ENCODE measurements around the gene ANKRD13D. TPM values are rescaled to one million over a fixed set of nuclear protein-coding genes. Genes with fewer than 3 reads are reported as not detected.

ANKRD13D gene
- 100 to 1,000 TPM; 135 to 194 TPM for total RNA-seq

GRCh38 chr11:67289226-67289650, at the start of gene ANKRD13D:
Gene ANKRD13D, plus strand, starts transcription at chr11:67289303. Its CDS starts 158 bp downstream, at chr11:67289461.
- POLR2A ChIA-PET, result interaction anchor here (2.5 kb wide), 1 partner anchor 21 kb away, joined by 10 read pairs; no protein-coding TSS in a partner anchor
- H3K36me3 Mint-ChIP-seq (ENCODE audit: low read depth), result peaks cover 60% of the 10 kb centered on the region
- CTCF ChIA-PET, result interaction anchor here (0.7 to 6.1 kb wide), 11 partner anchors 9 to 46 kb away, joined by 3 to 41 read pairs (median 7); partner anchors contain the start of gene SSH3
- H3K27ac Mint-ChIP-seq, result peak within 1 kb of the TSS; percentile 98
- peaks cover 71% of the 10 kb centered on the region for H3K4me1 Mint-ChIP-seq
- DNase-seq, result no peak
- peak within 1 kb of the TSS; percentile 92 for H3K4me3 Mint-ChIP-seq
- H3K27me3 Mint-ChIP-seq, result no peaks in the 10 kb centered on the region
- H3K9me3 Mint-ChIP-seq, result no peaks in the 10 kb centered on the region

GRCh38 chr11:67239783-67240575, 49.1 kb upstream of the ANKRD13D start:
- H3K27me3 Mint-ChIP-seq, result no peaks in the 10 kb centered on the region
- peak; percentile 98 for DNase-seq
- H3K4me3 Mint-ChIP-seq, result peak overlapping the region; percentile 99
- H3K4me1 Mint-ChIP-seq, result peaks cover 55% of the 10 kb centered on the region
- ChIA-PET CTCF (interaction anchor here (0.6 to 2.7 kb wide), 8 partner anchors 22 to 851 kb away, joined by 3 to 12 read pairs (median 3); no protein-coding TSS in a partner anchor), POLR2A (interaction anchor here (0.6 to 1.4 kb wide), 2 partner anchors 22 to 132 kb away, joined by 4 to 7 read pairs; no protein-coding TSS in a partner anchor)
- H3K36me3 Mint-ChIP-seq (ENCODE audit: low read depth), result peaks cover 45% of the 10 kb centered on the region
- peak overlapping the region; percentile 99 for H3K27ac Mint-ChIP-seq
- no peaks in the 10 kb centered on the region for H3K9me3 Mint-ChIP-seq

- POLR2A ChIA-PET, result interaction anchor here (0.6 to 1.4 kb wide), 2 partner anchors 17 to 21 kb away, joined by 4 to 7 read pairs; no protein-coding TSS in a partner anchor
- peak overlapping the region; percentile 99 for H3K27ac Mint-ChIP-seq
- peak; percentile 84 for DNase-seq
- H3K9me3 Mint-ChIP-seq, result no peaks in the 10 kb centered on the region
- peaks cover 54% of the 10 kb centered on the region for H3K4me1 Mint-ChIP-seq
- H3K27me3 Mint-ChIP-seq, result no peaks in the 10 kb centered on the region
- peaks cover 50% of the 10 kb centered on the region for H3K36me3 Mint-ChIP-seq (ENCODE audit: low read depth)
- CTCF ChIA-PET, result interaction anchor here (0.6 to 1.8 kb wide), 5 partner anchors 47 to 309 kb away, joined by 3 to 6 read pairs (median 3); no protein-coding TSS in a partner anchor
- peak overlapping the region; percentile 99 for H3K4me3 Mint-ChIP-seq
Observed at GRCh38 chr11:67240576-67241389, 48.3 kb upstream of the ANKRD13D start.

- CTCF ChIA-PET, result interaction anchor here (1.5 kb wide), 1 partner anchor 46 kb away, joined by 4 read pairs; the partner anchor contains the start of gene ANKRD13D
- peaks cover 53% of the 10 kb centered on the region for H3K4me1 Mint-ChIP-seq
Observed at GRCh38 chr11:67242548-67242947, 46.6 kb upstream of the ANKRD13D start.

GRCh38 chr11:67243051-67243450, 46.1 kb upstream of the ANKRD13D start:
- CTCF ChIA-PET, result interaction anchor here (1.5 kb wide), 1 partner anchor 46 kb away, joined by 4 read pairs; the partner anchor contains the start of gene ANKRD13D
- POLR2A ChIA-PET, result no interaction called here
- peaks cover 60% of the 10 kb centered on the region for H3K36me3 Mint-ChIP-seq (ENCODE audit: low read depth)
- no peak overlapping the region for H3K27ac Mint-ChIP-seq
- no peaks in the 10 kb centered on the region for H3K27me3 Mint-ChIP-seq
- H3K4me1 Mint-ChIP-seq, result peaks cover 56% of the 10 kb centered on the region
- DNase-seq, result no peak
- H3K9me3 Mint-ChIP-seq, result no peaks in the 10 kb centered on the region
- H3K4me3 Mint-ChIP-seq, result peak overlapping the region; percentile 99

More at GRCh38 chr11:67242548-67242947, 46.6 kb upstream of the ANKRD13D start:
- POLR2A ChIA-PET, result no interaction called here
- Mint-ChIP-seq H3K4me3 (peak overlapping the region; percentile 99), H3K27me3 (no peaks in the 10 kb centered on the region), H3K36me3 (ENCODE audit: low read depth) (peaks cover 55% of the 10 kb centered on the region), H3K27ac (peak overlapping the region; percentile 72), H3K9me3 (no peaks in the 10 kb centered on the region)
- no peak for DNase-seq

GRCh38 chr11:67245046-67245445, 44.1 kb upstream of the ANKRD13D start:
- CTCF ChIA-PET, result interaction anchor here (0.7 to 2.2 kb wide), 4 partner anchors 12 to 214 kb away, joined by 3 to 7 read pairs (median 4); no protein-coding TSS in a partner anchor
- H3K4me3 Mint-ChIP-seq, result no peak overlapping the region
- no peak overlapping the region for H3K27ac Mint-ChIP-seq

GRCh38 chr11:67247946-67248550, 41.1 kb upstream of the ANKRD13D start:
- no peak overlapping the region for H3K4me3 Mint-ChIP-seq
- no peak overlapping the region for H3K27ac Mint-ChIP-seq
- ChIA-PET CTCF (interaction anchor here (1.2 kb wide), 1 partner anchor 15 kb away, joined by 5 read pairs; no protein-coding TSS in a partner anchor), POLR2A (no interaction called here)
- H3K36me3 Mint-ChIP-seq (ENCODE audit: low read depth), result peaks cover 72% of the 10 kb centered on the region
- no peaks in the 10 kb centered on the region for H3K27me3 Mint-ChIP-seq
- no peaks in the 10 kb centered on the region for H3K9me3 Mint-ChIP-seq
- H3K4me1 Mint-ChIP-seq, result peaks cover 39% of the 10 kb centered on the region
- no peak for DNase-seq

More at GRCh38 chr11:67245046-67245445, 44.1 kb upstream of the ANKRD13D start:
- H3K36me3 Mint-ChIP-seq (ENCODE audit: low read depth), result peaks cover 78% of the 10 kb centered on the region
- H3K9me3 Mint-ChIP-seq, result no peaks in the 10 kb centered on the region
- DNase-seq, result no peak
- H3K4me1 Mint-ChIP-seq, result peaks cover 39% of the 10 kb centered on the region
- no peaks in the 10 kb centered on the region for H3K27me3 Mint-ChIP-seq
- POLR2A ChIA-PET, result no interaction called here

- Mint-ChIP-seq H3K4me3 (no peak overlapping the region), H3K27ac (peak overlapping the region; percentile 10), H3K27me3 (no peaks in the 10 kb centered on the region), H3K9me3 (no peaks in the 10 kb centered on the region), H3K36me3 (ENCODE audit: low read depth) (peaks cover 76% of the 10 kb centered on the region), H3K4me1 (peaks cover 42% of the 10 kb centered on the region)
- ChIA-PET POLR2A (no interaction called here), CTCF (no interaction called here)
- no peak for DNase-seq
Observed at GRCh38 chr11:67248653-67249052, 40.5 kb upstream of the ANKRD13D start.

GRCh38 chr11:67250059-67251043, 38.8 kb upstream of the ANKRD13D start:
- no peaks in the 10 kb centered on the region for H3K27me3 Mint-ChIP-seq
- ChIA-PET CTCF (interaction anchor here (0.6 to 3.5 kb wide), 6 partner anchors 13 to 132 kb away, joined by 3 to 32 read pairs (median 4); no protein-coding TSS in a partner anchor), POLR2A (no interaction called here)
- no peaks in the 10 kb centered on the region for H3K9me3 Mint-ChIP-seq
- peaks cover 45% of the 10 kb centered on the region for H3K4me1 Mint-ChIP-seq
- no peak for DNase-seq
- no peak overlapping the region for H3K4me3 Mint-ChIP-seq
- peaks cover 79% of the 10 kb centered on the region for H3K36me3 Mint-ChIP-seq (ENCODE audit: low read depth)
- peak overlapping the region; percentile 59 for H3K27ac Mint-ChIP-seq

- H3K27ac Mint-ChIP-seq, result no peak overlapping the region
Observed at GRCh38 chr11:67251841-67252240, 37.3 kb upstream of the ANKRD13D start.

GRCh38 chr11:67252831-67253239, 36.3 kb upstream of the ANKRD13D start:
- Mint-ChIP-seq H3K27me3 (no peaks in the 10 kb centered on the region), H3K9me3 (no peaks in the 10 kb centered on the region), H3K4me1 (peaks cover 47% of the 10 kb centered on the region), H3K27ac (peak overlapping the region; percentile 72), H3K36me3 (ENCODE audit: low read depth) (peaks cover 81% of the 10 kb centered on the region), H3K4me3 (no peak overlapping the region)
- peak; percentile 48 for DNase-seq
- ChIA-PET POLR2A (interaction anchor here (0.8 kb wide), 1 partner anchor 15 kb away, joined by 3 read pairs; no protein-coding TSS in a partner anchor), CTCF (interaction anchor here (0.7 to 3.5 kb wide), 7 partner anchors 10 to 129 kb away, joined by 3 to 32 read pairs (median 5); no protein-coding TSS in a partner anchor)

More at GRCh38 chr11:67251841-67252240, 37.3 kb upstream of the ANKRD13D start:
- no peaks in the 10 kb centered on the region for H3K27me3 Mint-ChIP-seq
- peaks cover 79% of the 10 kb centered on the region for H3K36me3 Mint-ChIP-seq (ENCODE audit: low read depth)
- H3K4me3 Mint-ChIP-seq, result no peak overlapping the region
- ChIA-PET POLR2A (no interaction called here), CTCF (interaction anchor here (1.0 to 3.5 kb wide), 4 partner anchors 11 to 130 kb away, joined by 3 to 32 read pairs (median 12); no protein-coding TSS in a partner anchor)
- H3K9me3 Mint-ChIP-seq, result no peaks in the 10 kb centered on the region
- peaks cover 48% of the 10 kb centered on the region for H3K4me1 Mint-ChIP-seq
- DNase-seq, result no peak
